B cell (primary cell): Measurements from ENCODE around the gene BCL2L1.

Experiments
- CTCF ChIP-seq: fragments of 200-600 bp; IDR thresholded peaks from one replicate; pipeline ENCODE4 v1.8.0; 2022; ENCODE audit warnings: antibody characterized with exemption, mild to moderate bottlenecking
- EZH2 ChIP-seq: IDR thresholded peaks from 2 replicates; pipeline ENCODE4 v1.6.1; 2012; ENCODE audit warnings: borderline replicate concordance, low read depth, mild to moderate bottlenecking, moderate library complexity, low read length; ENCODE audit not compliant: insufficient read depth, poor library complexity, severe bottlenecking

- no peak for TF ChIP-seq CTCF
- no peak for TF ChIP-seq EZH2
Measured at GRCh38 chr20:31680286-31681127, 42.2 kb downstream of the BCL2L1 start.
